Measurements from ENCODE around the gene CMC4. TPM values are rescaled to one million over a fixed set of nuclear protein-coding genes. Genes with fewer than 3 reads are reported as not detected.

The CMC4 gene
- total RNA-seq, 4 donors from 2014 or later, result 5.1 to 18.3 (median 13.3) TPM

DNA sequence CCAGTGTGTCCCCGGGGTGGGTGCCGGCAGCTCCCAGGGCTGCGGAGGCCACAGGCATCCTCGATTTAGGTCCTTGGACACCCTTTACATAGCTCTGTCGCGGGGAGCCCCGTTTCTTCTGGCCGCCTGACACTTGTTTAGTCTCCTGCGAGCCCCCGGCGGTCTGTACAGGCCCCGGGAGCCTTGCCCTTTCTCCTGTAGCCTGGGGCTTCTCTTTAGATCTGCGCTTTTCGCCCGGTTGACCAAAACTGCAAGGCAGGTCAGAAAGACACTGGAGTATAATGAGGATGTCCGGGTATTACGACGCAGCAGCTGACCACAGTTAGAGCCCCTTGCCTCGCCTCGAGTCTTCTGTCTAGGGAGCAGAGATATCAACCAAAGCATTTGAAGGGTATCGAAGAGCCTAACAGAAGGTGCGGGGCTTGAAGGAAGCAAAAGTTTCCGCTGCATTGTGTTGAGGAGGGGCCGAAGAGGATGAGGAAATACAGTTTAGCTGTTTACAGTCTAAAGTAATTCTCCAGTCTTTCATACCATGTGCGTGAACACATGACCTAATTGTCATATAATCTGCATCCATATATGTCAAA lies 851 bp upstream of the CMC4 start:
- intact Hi-C loops (cut with DNase I), result no loop called here
- Histone ChIP-seq H3K36me3 (peaks cover 0 to 12% (median 0%) of the 10 kb centered on the region in 3 donors), H3K9me3 (no peaks in the 10 kb centered on the region), H3K27me3 (no peaks in the 10 kb centered on the region), H3K4me3 (peak overlapping the region; percentile 54 to 77 (median 68)), H3K4me1 (peaks cover 0 to 34% (median 8%) of the 10 kb centered on the region in 3 donors), H3K27ac (peak overlapping the region; percentile 79 to 91 (median 88))
- no peak for TF ChIP-seq POLR2A (IDR thresholded peaks at IDR 0.05)
- TF ChIP-seq, protein P1, sequence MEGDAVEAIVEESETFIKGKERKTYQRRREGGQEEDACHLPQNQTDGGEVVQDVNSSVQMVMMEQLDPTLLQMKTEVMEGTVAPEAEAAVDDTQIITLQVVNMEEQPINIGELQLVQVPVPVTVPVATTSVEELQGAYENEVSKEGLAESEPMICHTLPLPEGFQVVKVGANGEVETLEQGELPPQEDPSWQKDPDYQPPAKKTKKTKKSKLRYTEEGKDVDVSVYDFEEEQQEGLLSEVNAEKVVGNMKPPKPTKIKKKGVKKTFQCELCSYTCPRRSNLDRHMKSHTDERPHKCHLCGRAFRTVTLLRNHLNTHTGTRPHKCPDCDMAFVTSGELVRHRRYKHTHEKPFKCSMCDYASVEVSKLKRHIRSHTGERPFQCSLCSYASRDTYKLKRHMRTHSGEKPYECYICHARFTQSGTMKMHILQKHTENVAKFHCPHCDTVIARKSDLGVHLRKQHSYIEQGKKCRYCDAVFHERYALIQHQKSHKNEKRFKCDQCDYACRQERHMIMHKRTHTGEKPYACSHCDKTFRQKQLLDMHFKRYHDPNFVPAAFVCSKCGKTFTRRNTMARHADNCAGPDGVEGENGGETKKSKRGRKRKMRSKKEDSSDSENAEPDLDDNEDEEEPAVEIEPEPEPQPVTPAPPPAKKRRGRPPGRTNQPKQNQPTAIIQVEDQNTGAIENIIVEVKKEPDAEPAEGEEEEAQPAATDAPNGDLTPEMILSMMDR (IDR thresholded peaks at IDR 0.05), result no peak
- no peak for DNase-seq
- 0 to 48% methylated on average over 2 to 16 of the region's 25 CpGs for WGBS, 2 donors

DNA sequence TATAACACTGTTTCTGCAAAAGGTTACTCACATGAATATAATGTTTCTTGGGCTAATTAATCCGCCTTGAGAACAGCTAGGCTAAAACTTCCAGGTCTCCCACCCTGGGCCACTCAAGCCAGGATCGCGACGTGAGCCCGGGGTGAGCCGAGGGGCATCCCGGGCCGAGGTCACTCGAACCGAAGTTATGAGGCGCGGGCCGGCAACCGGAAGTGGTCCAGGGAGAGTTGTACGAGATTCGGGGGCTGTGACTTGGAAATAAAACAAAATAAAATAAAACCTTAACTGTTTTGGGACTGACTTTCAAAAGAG lies 317 bp downstream of the CMC4 start:
- no peak for DNase-seq
- H3K4me3 ChIP-seq, result peak overlapping the region; percentile 42 to 77 (median 68)
- H3K9me3 ChIP-seq, result no peaks in the 10 kb centered on the region
- H3K4me1 ChIP-seq, result peaks cover 0 to 38% (median 8%) of the 10 kb centered on the region in 3 donors
- TF ChIP-seq, protein P1 (IDR thresholded peaks at IDR 0.05), result no peak
- TF ChIP-seq POLR2A (IDR thresholded peaks at IDR 0.05), result no peak
- WGBS, 2 donors, result 0 to 40% methylated on average over 8 to 16 of the region's 16 CpGs
- peaks cover 0 to under 1% (median 0%) of the 10 kb centered on the region in 3 donors for H3K36me3 ChIP-seq
- H3K27ac ChIP-seq, result peak overlapping the region; percentile 79 to 94 (median 90)
- H3K27me3 ChIP-seq, result no peaks in the 10 kb centered on the region
- intact Hi-C loops (cut with DNase I), result no loop called here

DNA sequence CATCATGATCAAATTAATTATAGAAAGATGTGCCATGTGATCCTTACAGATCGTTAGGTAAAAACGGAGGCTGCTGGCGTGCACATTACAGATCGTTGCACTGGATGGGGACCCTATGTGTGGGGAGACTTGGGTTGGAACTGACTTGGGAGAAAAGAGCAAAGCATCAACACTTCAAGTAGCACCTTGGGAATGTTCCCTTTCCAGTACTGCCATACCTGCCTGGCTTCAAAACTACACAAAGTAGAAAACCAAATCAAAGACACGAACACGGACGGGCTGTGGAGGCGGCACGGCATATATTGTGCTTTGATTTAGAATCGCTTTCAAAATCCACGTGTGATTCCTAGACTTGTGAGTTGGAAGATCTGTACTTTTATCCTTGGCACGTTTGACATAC lies 898 bp downstream of the CMC4 start:
- DNase-seq, result no peak
- Histone ChIP-seq H3K27me3 (no peaks in the 10 kb centered on the region), H3K27ac (peak overlapping the region; percentile 79 to 94 (median 90)), H3K9me3 (no peaks in the 10 kb centered on the region), H3K36me3 (no peaks in the 10 kb centered on the region), H3K4me3 (peak overlapping the region; percentile 42 to 77 (median 68)), H3K4me1 (peaks cover 0 to 43% (median 8%) of the 10 kb centered on the region in 3 donors)
- WGBS, 2 donors, result 0 to 48% methylated on average over 11 to 12 of the region's 12 CpGs
- intact Hi-C loops (cut with DNase I), result no loop called here
- TF ChIP-seq, protein P1 (IDR thresholded peaks at IDR 0.05), result no peak
- no peak for TF ChIP-seq POLR2A (IDR thresholded peaks at IDR 0.05)

DNA sequence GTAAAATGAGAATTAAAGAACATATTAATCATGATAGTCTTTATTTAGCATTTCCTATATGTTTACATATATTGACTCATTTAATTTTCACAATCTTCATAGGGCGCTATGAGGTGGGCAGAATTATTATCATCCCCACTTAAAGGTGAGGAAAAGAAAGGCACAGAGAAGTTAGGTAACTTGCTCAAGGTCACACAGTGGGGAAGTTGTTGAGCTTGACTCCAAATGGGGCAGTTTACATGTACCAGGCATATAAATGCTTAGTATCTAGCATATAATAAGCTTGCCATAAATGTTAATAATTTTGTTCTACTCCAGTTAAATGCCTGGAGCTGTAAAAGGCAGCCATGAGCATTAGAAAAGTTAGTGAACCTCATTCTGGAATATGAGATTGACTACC lies 1.5 kb downstream of the CMC4 start:
- Histone ChIP-seq H3K27ac (no peak overlapping the region), H3K9me3 (no peaks in the 10 kb centered on the region), H3K36me3 (no peaks in the 10 kb centered on the region), H3K4me1 (peaks cover 0 to 46% (median 8%) of the 10 kb centered on the region in 3 donors), H3K27me3 (no peaks in the 10 kb centered on the region), H3K4me3 (peak overlapping the region in 3 of 4 donors; percentile 42 to 77 (median 65))
- TF ChIP-seq, protein P1 (IDR thresholded peaks at IDR 0.05), result no peak
- no peak for TF ChIP-seq POLR2A (IDR thresholded peaks at IDR 0.05)
- DNase-seq, result no peak
- intact Hi-C loops (cut with DNase I), result no loop called here
- WGBS, 2 donors, result 61 to 67% methylated on average over 1 of the region's 1 CpG

DNA sequence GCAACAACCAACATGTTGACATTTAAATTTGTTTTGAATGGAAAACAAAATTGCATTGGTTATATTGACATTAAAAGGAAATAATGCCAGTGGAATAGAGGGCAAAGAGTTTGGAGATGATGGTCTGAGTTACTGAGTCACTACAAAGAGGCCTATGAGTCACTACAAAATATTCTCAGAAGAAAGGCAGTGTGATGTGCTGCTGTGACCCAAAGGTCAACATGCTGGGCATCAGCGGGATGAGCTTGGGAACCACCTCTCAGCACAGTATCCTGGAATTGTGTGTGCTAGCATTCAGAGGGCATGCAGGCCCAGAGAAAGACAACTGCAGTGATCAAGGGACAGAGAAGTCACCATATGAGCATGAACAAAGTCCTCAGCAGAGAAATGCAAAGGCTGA lies 2.8 kb downstream of the CMC4 start:
- H3K27ac ChIP-seq, result no peak overlapping the region
- intact Hi-C loops (cut with DNase I), result no loop called here
- no peak for DNase-seq
- peaks cover 0 to 42% (median 8%) of the 10 kb centered on the region in 3 donors for H3K4me1 ChIP-seq
- no peaks in the 10 kb centered on the region for H3K27me3 ChIP-seq
- H3K4me3 ChIP-seq, result no peak overlapping the region
- no peaks in the 10 kb centered on the region for H3K36me3 ChIP-seq
- no peaks in the 10 kb centered on the region for H3K9me3 ChIP-seq
- WGBS, 2 donors, result 17 to 50% methylated on average over 1 of the region's 1 CpG
- TF ChIP-seq, protein P1 (IDR thresholded peaks at IDR 0.05), result no peak
- no peak for TF ChIP-seq POLR2A (IDR thresholded peaks at IDR 0.05)
